Urinary bladder (tissue), 4 donors: ENCODE measurements around the gene ADAMTS17. TPM values are rescaled to one million over a fixed set of nuclear protein-coding genes. Genes with fewer than 3 reads are reported as not detected.

Experiments used
- DNase-seq: peaks from one replicate; pipeline ENCODE4 v3.0.0-alpha.2; 2015; ENCODE audit errors: extremely low spot score
- H3K27ac ChIP-seq: one replicate; pipeline ENCODE4 v1.5.1; 2013; ENCODE audit warnings: low read depth, mild to moderate bottlenecking, moderate library complexity
- H3K36me3 ChIP-seq: one replicate; pipeline ENCODE4 v1.6.1; 2013; ENCODE audit warnings: mild to moderate bottlenecking, moderate library complexity; ENCODE audit not compliant: insufficient read depth
- H3K4me1 ChIP-seq: one replicate; pipeline ENCODE4 v1.6.1; 2013; ENCODE audit warnings: mild to moderate bottlenecking, moderate library complexity; ENCODE audit not compliant: insufficient read depth
- H3K4me3 ChIP-seq: one replicate; pipeline ENCODE4 v1.5.1; 2013; ENCODE audit warnings: low read depth, low read length
- WGBS: extraction: QIAGEN DNeasy Blood & Tissue Kit; methylation state at CpG from one replicate; pipeline ENCODE4 v1.1.7; 2013; 5-methylcytosine and 5-hydroxymethylcytosine counted together
- polyA plus RNA-seq: library from polyadenylated mRNA; stranded (reverse); fragments of 200-250 nt; gene quantifications from one replicate; pipeline ENCODE4 v1.2.3, GENCODE V29; 2013
- total RNA-seq: library from RNA; depleted of rRNA; stranded (reverse); fragments of >200 nt; gene quantifications from one replicate; pipeline ENCODE4 v1.2.3, GENCODE V29; 2014
- donor health status: healthy with polysubstance abuse.
- donor health status: healthy.

ADAMTS17 gene
- total and polyA plus RNA-seq, 2 donors, result 2.8 to 10.7 TPM

- Histone ChIP-seq H3K4me3 (no peak overlapping the region), H3K36me3 (no peaks in the 10 kb centered on the region), H3K27ac (no peak overlapping the region), H3K4me1 (no peaks in the 10 kb centered on the region)
- WGBS, result 59% methylated on average over 10 of the region's 10 CpGs
- DNase-seq, result no peak
These were observed 91.5 kb downstream of the ADAMTS17 start for GRCh38 chr15:100250176-100250800.

- WGBS, result 94% methylated on average over 9 of the region's 9 CpGs
- no peaks in the 10 kb centered on the region for H3K4me1 ChIP-seq
- no peak overlapping the region for H3K27ac ChIP-seq
- no peak for DNase-seq
- H3K36me3 ChIP-seq, result no peaks in the 10 kb centered on the region
- H3K4me3 ChIP-seq, result no peak overlapping the region
These were observed 92.5 kb downstream of the ADAMTS17 start for GRCh38 chr15:100249096-100249815.

- no peak for DNase-seq
- Histone ChIP-seq H3K4me1 (no peaks in the 10 kb centered on the region), H3K36me3 (no peaks in the 10 kb centered on the region), H3K27ac (no peak overlapping the region), H3K4me3 (no peak overlapping the region)
- 93% methylated on average over 5 of the region's 5 CpGs for WGBS
These were observed 93.5 kb downstream of the ADAMTS17 start for GRCh38 chr15:100248236-100248635.

- no peak overlapping the region for H3K27ac ChIP-seq
- DNase-seq, result peak; percentile 81
- no peaks in the 10 kb centered on the region for H3K4me1 ChIP-seq
- no peaks in the 10 kb centered on the region for H3K36me3 ChIP-seq
- no peak overlapping the region for H3K4me3 ChIP-seq
- WGBS, result 88% methylated on average over 21 of the region's 21 CpGs
These were observed 94.2 kb downstream of the ADAMTS17 start for GRCh38 chr15:100247228-100248225.

GRCh38 chr15:100245855-100246254 is 95.9 kb downstream of the ADAMTS17 start:
- no peak overlapping the region for H3K27ac ChIP-seq
- no peaks in the 10 kb centered on the region for H3K4me1 ChIP-seq
- no peaks in the 10 kb centered on the region for H3K36me3 ChIP-seq
- 90% methylated on average over 11 of the region's 11 CpGs for WGBS
- no peak for DNase-seq
- H3K4me3 ChIP-seq, result no peak overlapping the region

- WGBS, result 85% methylated on average over 2 of the region's 2 CpGs
- DNase-seq, result no peak
These were observed 96.3 kb downstream of the ADAMTS17 start for GRCh38 chr15:100245487-100245820.

GRCh38 chr15:100244796-100245486 is 96.8 kb downstream of the ADAMTS17 start:
- Histone ChIP-seq H3K4me1 (no peaks in the 10 kb centered on the region), H3K36me3 (no peaks in the 10 kb centered on the region), H3K27ac (no peak overlapping the region), H3K4me3 (no peak overlapping the region)
- DNase-seq, result no peak
- 95% methylated on average over 10 of the region's 10 CpGs for WGBS

More at GRCh38 chr15:100245487-100245820, 96.3 kb downstream of the ADAMTS17 start:
- Histone ChIP-seq H3K27ac (no peak overlapping the region), H3K4me1 (no peaks in the 10 kb centered on the region), H3K36me3 (no peaks in the 10 kb centered on the region), H3K4me3 (no peak overlapping the region)

- Histone ChIP-seq H3K27ac (no peak overlapping the region), H3K4me1 (no peaks in the 10 kb centered on the region), H3K4me3 (no peak overlapping the region), H3K36me3 (no peaks in the 10 kb centered on the region)
- DNase-seq, result no peak
- WGBS, result 95% methylated on average over 2 of the region's 2 CpGs
These were observed 98.8 kb downstream of the ADAMTS17 start for GRCh38 chr15:100242989-100243388.

GRCh38 chr15:100241572-100242482 is 99.9 kb downstream of the ADAMTS17 start:
- 84% methylated on average over 20 of the region's 20 CpGs for WGBS

GRCh38 chr15:100236981-100237720 is 104.6 kb downstream of the ADAMTS17 start:
- H3K27ac ChIP-seq, result no peak overlapping the region
- WGBS, result 84% methylated on average over 15 of the region's 15 CpGs

More at GRCh38 chr15:100241572-100242482, 99.9 kb downstream of the ADAMTS17 start:
- Histone ChIP-seq H3K36me3 (no peaks in the 10 kb centered on the region), H3K4me1 (no peaks in the 10 kb centered on the region), H3K4me3 (no peak overlapping the region), H3K27ac (no peak overlapping the region)
- no peak for DNase-seq

GRCh38 chr15:100235030-100235617 is 106.7 kb downstream of the ADAMTS17 start:
- H3K36me3 ChIP-seq, result no peaks in the 10 kb centered on the region
- H3K27ac ChIP-seq, result no peak overlapping the region
- 78% methylated on average over 15 of the region's 15 CpGs for WGBS
- DNase-seq, result no peak
- H3K4me3 ChIP-seq, result no peak overlapping the region
- no peaks in the 10 kb centered on the region for H3K4me1 ChIP-seq

More at GRCh38 chr15:100236981-100237720, 104.6 kb downstream of the ADAMTS17 start:
- no peak overlapping the region for H3K4me3 ChIP-seq
- DNase-seq, result no peak
- no peaks in the 10 kb centered on the region for H3K4me1 ChIP-seq
- no peaks in the 10 kb centered on the region for H3K36me3 ChIP-seq
